Measurements from ENCODE around the gene DBP. TPM values are rescaled to one million over a fixed set of nuclear protein-coding genes. Genes with fewer than 3 reads are reported as not detected.

DBP gene
- total and polyA plus RNA-seq, 8 donors, result 6.4 to 11.1 (median 9.5) TPM

DNA sequence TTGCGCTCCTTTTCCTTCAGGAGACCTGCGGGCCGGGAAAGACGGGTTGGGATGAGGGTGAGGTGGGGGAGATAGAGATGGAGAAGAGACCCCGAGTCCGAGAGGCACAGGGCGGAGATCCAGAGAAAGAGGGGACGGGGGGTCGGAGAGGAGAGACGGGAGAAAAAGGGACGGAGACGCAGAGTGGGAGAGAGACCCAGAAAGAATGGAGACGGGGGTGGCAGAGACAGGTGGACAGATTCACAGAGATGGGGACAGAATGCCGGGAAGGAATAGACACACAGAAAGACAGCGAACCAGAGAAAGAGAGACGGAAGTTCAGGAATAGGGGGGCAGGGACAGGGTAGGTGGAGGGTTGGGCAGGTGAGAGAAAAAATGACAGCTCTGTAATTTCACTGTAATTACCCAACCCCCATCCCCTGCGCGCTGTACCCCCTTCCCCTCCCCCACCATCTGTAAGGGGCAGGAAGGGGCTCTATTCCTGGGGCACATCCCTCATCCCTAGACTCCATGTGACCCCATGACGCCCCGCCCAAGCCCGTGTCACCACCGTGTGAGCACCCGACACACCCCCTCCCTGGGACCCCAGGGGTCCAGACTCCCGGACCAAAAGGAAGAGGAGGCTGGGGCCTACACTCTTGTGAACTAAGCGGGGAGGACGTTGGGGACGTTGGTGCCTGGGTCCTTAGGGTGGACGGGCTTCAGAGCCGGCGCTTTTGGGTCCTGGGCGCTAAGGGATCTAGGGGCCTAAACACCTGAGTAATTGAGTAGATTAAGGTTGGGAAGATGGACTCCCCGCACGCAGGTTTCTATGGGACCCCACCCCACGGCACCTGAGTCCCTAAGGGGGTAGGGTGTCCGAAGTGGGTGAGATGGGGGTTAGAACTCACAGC, 967 bp downstream of the DBP start:
- TF ChIP-seq, protein P1, sequence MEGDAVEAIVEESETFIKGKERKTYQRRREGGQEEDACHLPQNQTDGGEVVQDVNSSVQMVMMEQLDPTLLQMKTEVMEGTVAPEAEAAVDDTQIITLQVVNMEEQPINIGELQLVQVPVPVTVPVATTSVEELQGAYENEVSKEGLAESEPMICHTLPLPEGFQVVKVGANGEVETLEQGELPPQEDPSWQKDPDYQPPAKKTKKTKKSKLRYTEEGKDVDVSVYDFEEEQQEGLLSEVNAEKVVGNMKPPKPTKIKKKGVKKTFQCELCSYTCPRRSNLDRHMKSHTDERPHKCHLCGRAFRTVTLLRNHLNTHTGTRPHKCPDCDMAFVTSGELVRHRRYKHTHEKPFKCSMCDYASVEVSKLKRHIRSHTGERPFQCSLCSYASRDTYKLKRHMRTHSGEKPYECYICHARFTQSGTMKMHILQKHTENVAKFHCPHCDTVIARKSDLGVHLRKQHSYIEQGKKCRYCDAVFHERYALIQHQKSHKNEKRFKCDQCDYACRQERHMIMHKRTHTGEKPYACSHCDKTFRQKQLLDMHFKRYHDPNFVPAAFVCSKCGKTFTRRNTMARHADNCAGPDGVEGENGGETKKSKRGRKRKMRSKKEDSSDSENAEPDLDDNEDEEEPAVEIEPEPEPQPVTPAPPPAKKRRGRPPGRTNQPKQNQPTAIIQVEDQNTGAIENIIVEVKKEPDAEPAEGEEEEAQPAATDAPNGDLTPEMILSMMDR (IDR thresholded peaks at IDR 0.05), result no peak
- ATAC-seq, result no peak
- H3K36me3 ChIP-seq, result no peaks in the 10 kb centered on the region
- H3K27ac ChIP-seq, result peak overlapping the region; percentile 91 to 94
- H3K4me1 ChIP-seq, result peaks cover 19 to 66% of the 10 kb centered on the region in 2 donors
- DNase-seq, result peak in 2 of 4 donors; percentile 41 to 63
- no peaks in the 10 kb centered on the region for H3K9me3 ChIP-seq
- peak overlapping the region; percentile 60 to 64 for H3K4me3 ChIP-seq
- no peaks in the 10 kb centered on the region for H3K27me3 ChIP-seq
- intact Hi-C loops (cut with DNase I), result no loop called here

DNA sequence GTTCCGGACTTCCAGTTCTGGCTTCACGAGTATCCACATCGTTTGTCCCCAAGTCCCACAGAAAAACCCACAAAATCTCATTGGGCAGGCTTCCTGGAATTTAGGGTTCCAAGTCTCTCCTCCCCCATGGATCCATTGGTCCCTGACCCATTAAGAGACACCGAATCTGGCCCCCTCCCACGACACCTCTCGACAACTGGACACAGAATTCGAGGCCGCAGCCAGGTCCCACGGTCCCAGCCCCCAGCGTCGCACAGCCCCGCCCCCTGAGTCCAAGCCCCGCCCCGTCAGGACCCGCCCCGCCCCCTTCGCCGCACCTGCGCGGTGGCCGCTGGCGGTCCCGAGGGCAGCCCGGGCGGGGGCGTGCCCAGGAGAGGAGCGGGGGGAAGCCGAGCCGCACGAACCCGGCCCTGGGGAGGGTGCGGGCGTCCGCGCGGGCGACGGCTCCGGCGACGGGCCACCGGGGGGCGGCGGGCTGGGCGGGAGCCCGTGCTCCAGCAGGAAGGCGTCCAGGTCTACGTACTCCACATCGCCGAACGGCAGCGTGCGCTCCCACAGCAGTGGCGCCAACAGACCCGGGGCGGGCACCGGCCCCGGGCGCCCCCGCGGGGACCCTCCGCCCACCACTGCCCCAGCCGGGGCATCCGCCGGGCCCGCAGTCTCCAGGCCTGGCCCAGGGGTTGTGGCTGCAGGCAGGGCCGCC, 1.8 kb downstream of the DBP start:
- no peaks in the 10 kb centered on the region for H3K9me3 ChIP-seq
- ATAC-seq (peak; percentile 46), DNase-seq (peak in 3 of 4 donors; percentile 55 to 92 (median 71))
- peaks cover 26 to 74% of the 10 kb centered on the region in 2 donors for H3K4me1 ChIP-seq
- TF ChIP-seq, protein P1 (IDR thresholded peaks at IDR 0.05), result no peak
- intact Hi-C loops (cut with DNase I), result no loop called here
- H3K36me3 ChIP-seq, result peaks cover 0 to 3% of the 10 kb centered on the region in 2 donors
- peak overlapping the region; percentile 60 to 64 for H3K4me3 ChIP-seq
- H3K27ac ChIP-seq, result peak overlapping the region; percentile 91 to 94
- no peaks in the 10 kb centered on the region for H3K27me3 ChIP-seq

DNA sequence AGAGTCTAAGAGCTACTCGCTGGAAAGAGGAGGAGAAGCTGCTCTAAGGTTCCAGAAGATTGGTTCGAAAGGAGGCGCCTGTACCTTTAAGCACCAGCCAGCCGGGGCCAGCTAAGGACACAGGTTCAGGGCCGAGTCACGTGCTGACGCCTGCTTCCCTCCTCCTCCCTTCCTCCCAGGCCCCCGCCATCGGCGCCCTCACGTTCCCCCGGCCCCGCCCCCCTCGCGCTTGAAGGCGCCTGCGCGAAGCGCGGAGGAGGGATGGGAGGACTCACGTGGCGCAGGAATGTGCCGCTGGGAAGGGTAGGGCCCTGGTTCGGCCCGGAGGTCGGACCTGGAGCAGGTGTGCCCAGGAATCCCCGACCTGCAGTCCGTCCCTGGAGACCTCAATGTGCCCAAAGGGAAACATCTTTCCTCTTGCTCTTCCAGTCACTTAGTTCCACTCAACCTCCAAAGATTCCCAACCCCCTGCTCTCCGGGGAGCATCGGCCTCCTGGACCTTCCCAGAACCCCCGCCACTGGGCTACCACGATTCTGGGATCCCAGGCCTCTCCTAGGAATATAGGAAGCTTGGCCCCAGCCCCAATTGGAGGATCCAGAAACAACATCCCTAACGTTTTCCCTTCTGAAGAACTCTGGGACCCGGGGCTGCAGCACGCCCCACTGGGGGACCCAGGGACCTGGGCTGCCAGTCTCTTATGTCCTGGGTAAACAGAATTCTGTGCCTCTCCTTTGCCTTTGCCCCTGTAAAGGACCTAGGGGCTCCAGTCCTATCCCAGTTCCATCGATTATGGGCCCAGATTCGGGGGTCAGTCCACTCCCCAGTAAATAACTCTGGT, 2.5 kb downstream of the DBP start:
- peaks cover 26 to 82% of the 10 kb centered on the region in 2 donors for H3K4me1 ChIP-seq
- TF ChIP-seq, protein P1 (IDR thresholded peaks at IDR 0.05), result no peak
- DNase-seq (peak; percentile 85 to 99 (median 96)), ATAC-seq (peak; percentile 53)
- H3K9me3 ChIP-seq, result no peaks in the 10 kb centered on the region
- H3K27ac ChIP-seq, result peak overlapping the region; percentile 91 to 94
- peaks cover 0 to 9% of the 10 kb centered on the region in 2 donors for H3K36me3 ChIP-seq
- no peaks in the 10 kb centered on the region for H3K27me3 ChIP-seq
- intact Hi-C loops (cut with DNase I), result no loop called here
- H3K4me3 ChIP-seq, result peak overlapping the region in 1 of 2 donors; percentile 64

DNA sequence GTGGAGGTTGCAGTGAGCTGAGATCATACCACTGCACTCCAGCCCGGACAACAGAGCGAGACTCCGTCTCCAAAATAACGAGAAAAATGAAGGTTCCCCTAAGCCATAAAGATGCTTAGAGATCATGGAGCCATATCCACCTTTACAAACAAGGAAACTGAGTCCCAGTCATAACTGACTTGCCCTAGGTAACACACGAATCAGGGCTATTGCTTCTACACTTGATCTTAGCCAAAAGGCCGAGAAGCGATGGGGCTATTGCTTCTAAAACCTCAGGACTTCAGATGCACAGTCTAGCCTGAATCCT, 3.2 kb downstream of the DBP start:
- Histone ChIP-seq H3K27ac (peak overlapping the region; percentile 91 to 94), H3K27me3 (no peaks in the 10 kb centered on the region), H3K4me1 (peaks cover 26 to 83% of the 10 kb centered on the region in 2 donors), H3K4me3 (peak overlapping the region in 1 of 2 donors; percentile 64), H3K9me3 (no peaks in the 10 kb centered on the region), H3K36me3 (peaks cover 0 to 14% of the 10 kb centered on the region in 2 donors)
- TF ChIP-seq, protein P1 (IDR thresholded peaks at IDR 0.05), result no peak
- ATAC-seq (no peak), DNase-seq (no peak)
- intact Hi-C loops (cut with DNase I), result no loop called here
